ENCODE measurements around the gene CAB39L. TPM values are rescaled to one million over a fixed set of nuclear protein-coding genes. Genes with fewer than 3 reads are reported as not detected.

Gene CAB39L
- total and polyA plus RNA-seq, 2 of the 13 experiments (the other 11 are each of a cell fraction or from before 2014, with no cell fraction given): 3.1 to 6.1 TPM

DNA sequence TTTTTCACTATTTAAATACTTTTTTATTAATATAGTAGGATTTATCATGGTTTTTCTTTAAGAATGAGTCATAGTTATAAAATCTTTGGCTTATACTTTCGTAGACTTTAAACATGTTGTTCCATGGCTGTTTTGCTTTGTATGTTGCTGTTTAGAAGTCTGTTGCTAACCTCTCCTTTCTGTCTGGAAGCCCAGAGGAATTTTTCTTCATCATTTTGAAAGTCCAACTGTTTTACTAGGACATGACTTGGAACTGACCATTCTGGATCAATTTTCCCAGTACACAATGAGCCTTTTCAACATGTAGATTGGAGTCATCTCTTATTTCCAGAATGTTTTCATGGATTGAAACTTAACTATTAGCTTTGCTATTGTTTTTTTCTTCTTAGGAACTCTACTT, 7.9 kb downstream of the CAB39L start:
- 88% methylated on average over 1 of the region's 1 CpG for WGBS (ENCODE audit: low lambda C conversion rate)
- BruUV-seq (replicated peaks): no TSS peak
- TF ChIP-seq, protein P1, sequence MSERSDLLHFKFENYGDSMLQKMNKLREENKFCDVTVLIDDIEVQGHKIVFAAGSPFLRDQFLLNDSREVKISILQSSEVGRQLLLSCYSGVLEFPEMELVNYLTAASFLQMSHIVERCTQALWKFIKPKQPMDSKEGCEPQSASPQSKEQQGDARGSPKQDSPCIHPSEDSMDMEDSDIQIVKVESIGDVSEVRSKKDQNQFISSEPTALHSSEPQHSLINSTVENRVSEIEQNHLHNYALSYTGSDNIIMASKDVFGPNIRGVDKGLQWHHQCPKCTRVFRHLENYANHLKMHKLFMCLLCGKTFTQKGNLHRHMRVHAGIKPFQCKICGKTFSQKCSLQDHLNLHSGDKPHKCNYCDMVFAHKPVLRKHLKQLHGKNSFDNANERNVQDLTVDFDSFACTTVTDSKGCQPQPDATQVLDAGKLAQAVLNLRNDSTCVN (CRISPR knock-in tag; IDR thresholded peaks at IDR 0.05; ENCODE audit: borderline replicate concordance): no peak
- TF ChIP-seq HNRNPK (IDR thresholded peaks at IDR 0.05; ENCODE audit: low read depth, low read length, poor library complexity, severe bottlenecking) (no peak), IKZF1 (IDR thresholded peaks at IDR 0.05) (no peak), ZNF629 (CRISPR knock-in tag; conservative IDR thresholded peaks at IDR 0.05) (no peak), TOE1 (CRISPR knock-in tag; IDR thresholded peaks at IDR 0.05) (no peak), MTA3 (CRISPR knock-in tag; IDR thresholded peaks at IDR 0.05) (no peak), GPN1 (CRISPR knock-in tag; IDR thresholded peaks at IDR 0.05; ENCODE audit: borderline replicate concordance) (no peak), ZNF17 (CRISPR knock-in tag; IDR thresholded peaks at IDR 0.05) (no peak), SRSF4 (IDR thresholded peaks at IDR 0.05; ENCODE audit: low read depth, low read length, poor library complexity, severe bottlenecking) (no peak), TP53 (CRISPR knock-in tag; conservative IDR thresholded peaks at IDR 0.05) (no peak), ZNF44 (CRISPR knock-in tag; IDR thresholded peaks at IDR 0.05) (no peak), ZNF230 (CRISPR knock-in tag; IDR thresholded peaks at IDR 0.05) (no peak)
- TF ChIP-seq, protein P2, sequence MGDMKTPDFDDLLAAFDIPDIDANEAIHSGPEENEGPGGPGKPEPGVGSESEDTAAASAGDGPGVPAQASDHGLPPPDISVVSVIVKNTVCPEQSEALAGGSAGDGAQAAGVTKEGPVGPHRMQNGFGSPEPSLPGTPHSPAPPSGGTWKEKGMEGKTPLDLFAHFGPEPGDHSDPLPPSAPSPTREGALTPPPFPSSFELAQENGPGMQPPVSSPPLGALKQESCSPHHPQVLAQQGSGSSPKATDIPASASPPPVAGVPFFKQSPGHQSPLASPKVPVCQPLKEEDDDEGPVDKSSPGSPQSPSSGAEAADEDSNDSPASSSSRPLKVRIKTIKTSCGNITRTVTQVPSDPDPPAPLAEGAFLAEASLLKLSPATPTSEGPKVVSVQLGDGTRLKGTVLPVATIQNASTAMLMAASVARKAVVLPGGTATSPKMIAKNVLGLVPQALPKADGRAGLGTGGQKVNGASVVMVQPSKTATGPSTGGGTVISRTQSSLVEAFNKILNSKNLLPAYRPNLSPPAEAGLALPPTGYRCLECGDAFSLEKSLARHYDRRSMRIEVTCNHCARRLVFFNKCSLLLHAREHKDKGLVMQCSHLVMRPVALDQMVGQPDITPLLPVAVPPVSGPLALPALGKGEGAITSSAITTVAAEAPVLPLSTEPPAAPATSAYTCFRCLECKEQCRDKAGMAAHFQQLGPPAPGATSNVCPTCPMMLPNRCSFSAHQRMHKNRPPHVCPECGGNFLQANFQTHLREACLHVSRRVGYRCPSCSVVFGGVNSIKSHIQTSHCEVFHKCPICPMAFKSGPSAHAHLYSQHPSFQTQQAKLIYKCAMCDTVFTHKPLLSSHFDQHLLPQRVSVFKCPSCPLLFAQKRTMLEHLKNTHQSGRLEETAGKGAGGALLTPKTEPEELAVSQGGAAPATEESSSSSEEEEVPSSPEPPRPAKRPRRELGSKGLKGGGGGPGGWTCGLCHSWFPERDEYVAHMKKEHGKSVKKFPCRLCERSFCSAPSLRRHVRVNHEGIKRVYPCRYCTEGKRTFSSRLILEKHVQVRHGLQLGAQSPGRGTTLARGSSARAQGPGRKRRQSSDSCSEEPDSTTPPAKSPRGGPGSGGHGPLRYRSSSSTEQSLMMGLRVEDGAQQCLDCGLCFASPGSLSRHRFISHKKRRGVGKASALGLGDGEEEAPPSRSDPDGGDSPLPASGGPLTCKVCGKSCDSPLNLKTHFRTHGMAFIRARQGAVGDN (CRISPR knock-in tag; IDR thresholded peaks at IDR 0.05): no peak
- TF ChIP-seq, protein P3, sequence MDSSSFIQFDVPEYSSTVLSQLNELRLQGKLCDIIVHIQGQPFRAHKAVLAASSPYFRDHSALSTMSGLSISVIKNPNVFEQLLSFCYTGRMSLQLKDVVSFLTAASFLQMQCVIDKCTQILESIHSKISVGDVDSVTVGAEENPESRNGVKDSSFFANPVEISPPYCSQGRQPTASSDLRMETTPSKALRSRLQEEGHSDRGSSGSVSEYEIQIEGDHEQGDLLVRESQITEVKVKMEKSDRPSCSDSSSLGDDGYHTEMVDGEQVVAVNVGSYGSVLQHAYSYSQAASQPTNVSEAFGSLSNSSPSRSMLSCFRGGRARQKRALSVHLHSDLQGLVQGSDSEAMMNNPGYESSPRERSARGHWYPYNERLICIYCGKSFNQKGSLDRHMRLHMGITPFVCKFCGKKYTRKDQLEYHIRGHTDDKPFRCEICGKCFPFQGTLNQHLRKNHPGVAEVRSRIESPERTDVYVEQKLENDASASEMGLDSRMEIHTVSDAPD (CRISPR knock-in tag; IDR thresholded peaks at IDR 0.05): no peak
- TF ChIP-seq, protein P4, sequence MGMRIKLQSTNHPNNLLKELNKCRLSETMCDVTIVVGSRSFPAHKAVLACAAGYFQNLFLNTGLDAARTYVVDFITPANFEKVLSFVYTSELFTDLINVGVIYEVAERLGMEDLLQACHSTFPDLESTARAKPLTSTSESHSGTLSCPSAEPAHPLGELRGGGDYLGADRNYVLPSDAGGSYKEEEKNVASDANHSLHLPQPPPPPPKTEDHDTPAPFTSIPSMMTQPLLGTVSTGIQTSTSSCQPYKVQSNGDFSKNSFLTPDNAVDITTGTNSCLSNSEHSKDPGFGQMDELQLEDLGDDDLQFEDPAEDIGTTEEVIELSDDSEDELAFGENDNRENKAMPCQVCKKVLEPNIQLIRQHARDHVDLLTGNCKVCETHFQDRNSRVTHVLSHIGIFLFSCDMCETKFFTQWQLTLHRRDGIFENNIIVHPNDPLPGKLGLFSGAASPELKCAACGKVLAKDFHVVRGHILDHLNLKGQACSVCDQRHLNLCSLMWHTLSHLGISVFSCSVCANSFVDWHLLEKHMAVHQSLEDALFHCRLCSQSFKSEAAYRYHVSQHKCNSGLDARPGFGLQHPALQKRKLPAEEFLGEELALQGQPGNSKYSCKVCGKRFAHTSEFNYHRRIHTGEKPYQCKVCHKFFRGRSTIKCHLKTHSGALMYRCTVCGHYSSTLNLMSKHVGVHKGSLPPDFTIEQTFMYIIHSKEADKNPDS (CRISPR knock-in tag; IDR thresholded peaks at IDR 0.05): no peak

More for the DNA sequence above, 7.9 kb downstream of the CAB39L start:
- Histone ChIP-seq H3K9me3 (ENCODE audit: low read length) (no peaks in the 10 kb centered on the region), H3K9ac (ENCODE audit: insufficient read depth, low read depth, low read length) (no peak overlapping the region), H3K4me1 (ENCODE audit: insufficient read depth, low read length) (no peaks in the 10 kb centered on the region), H2AFZ (ENCODE audit: low read length) (no peak overlapping the region), H3K4me2 (ENCODE audit: low read depth, low read length) (no peak overlapping the region), H3K27ac (ENCODE audit: extremely low read length, insufficient read depth, low read length) (no peak overlapping the region), H3K36me3 (replicated peaks in 1 of 2; ENCODE audit: control insufficient read depth in 1 of 2, insufficient read depth in 2 of 2, low read length in 2 of 2) (no peaks in the 10 kb centered on the region), H3K4me3 (replicated peaks in 1 of 3; ENCODE audit: insufficient read depth in 1 of 3, low read depth in 2 of 3, low read length in 3 of 3) (no peak overlapping the region), H4K20me1 (ENCODE audit: insufficient read depth, low read length) (no peaks in the 10 kb centered on the region), H3K27me3 (ENCODE audit: control insufficient read depth in 1 of 2, insufficient read depth in 2 of 2, low read length in 2 of 2) (no peaks in the 10 kb centered on the region), H3K79me2 (ENCODE audit: insufficient read depth, low read length) (no peaks in the 10 kb centered on the region)
- FAIRE-seq (no peak), ATAC-seq (no peak), DNase-seq (ENCODE audit: low spot score) (no peak)
- ChIA-PET POLR2A (no interaction called here), CTCF (ENCODE audit: low intra/inter-chr PET ratio, low total read pairs) (no interaction called here)
- in situ Hi-C loops (cut with HindIII; ENCODE audit: extremely low pct_ligation_motif_present, low pct_unique_long_range_greater_than_20kb): no loop called here
- intact Hi-C loops (cut with micrococcal nuclease; ENCODE audit: unreplicated experiment): no loop called here

Measured in HepG2 (cell line).